ENCODE data around the gene MS4A2. TPM values are rescaled to one million over a fixed set of nuclear protein-coding genes. Genes with fewer than 3 reads are reported as not detected.

Gene MS4A2
- total RNA-seq, 2 experiments from 2014 or later: not detected

DNA sequence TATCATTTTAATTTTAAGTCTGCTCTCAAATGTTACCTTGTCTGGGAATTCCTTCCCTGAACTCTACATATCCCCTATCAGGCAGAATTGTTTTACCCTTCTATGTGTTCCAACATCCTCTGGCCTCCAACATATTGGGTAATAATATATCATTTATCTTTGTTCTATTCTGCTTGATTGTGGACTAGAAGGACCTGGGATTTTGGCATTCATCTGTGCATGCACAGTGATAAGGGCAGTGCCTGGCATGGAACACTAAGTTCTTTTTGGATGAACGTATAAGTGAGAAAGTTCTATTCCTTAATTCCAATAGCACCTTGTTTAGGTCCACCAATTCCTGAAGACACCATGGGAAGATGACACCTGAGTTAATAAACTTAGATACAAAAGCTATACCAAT is 1.2 kb upstream of the MS4A2 start:
- H3K4me2 ChIP-seq (ENCODE audit: low read length): no peak overlapping the region

GRCh38 chr11:60095477-60096120 is 7.1 kb downstream of the MS4A2 start:
- Histone ChIP-seq H3K36me3 (ENCODE audit: insufficient read depth, low read length) (no peaks in the 10 kb centered on the region), H3K9me2 (ENCODE audit: insufficient read depth, low read length) (no peaks in the 10 kb centered on the region), H3K4me1 (ENCODE audit: insufficient read depth, low read length, poor library complexity, severe bottlenecking) (no peaks in the 10 kb centered on the region), H4K20me1 (ENCODE audit: insufficient read depth, low read length) (no peaks in the 10 kb centered on the region), H3K9me3 (ENCODE audit: low read length) (no peaks in the 10 kb centered on the region), H3K79me2 (ENCODE audit: insufficient read depth, low read depth, low read length) (no peaks in the 10 kb centered on the region), H3K4me2 (ENCODE audit: low read length) (no peak overlapping the region), H2AFZ (ENCODE audit: low read length) (no peak overlapping the region), H3K4me3 (ENCODE audit: low read depth, low read length, poor library complexity, severe bottlenecking) (no peak overlapping the region), H3K27ac (ENCODE audit: low read depth, low read length, poor library complexity, severe bottlenecking) (no peak overlapping the region)
- ChIA-PET CTCF (ENCODE audit: unreplicated experiment) (no interaction called here), POLR2A (interaction anchor here (0.6 kb wide), 1 partner anchor 789 kb away, joined by 3 read pairs; no protein-coding TSS in a partner anchor)
- BruUV-seq (replicated peaks): no TSS peak
- no peak for DNase-seq (ENCODE audit: low spot score)
- intact Hi-C loops (cut with micrococcal nuclease; ENCODE audit: unreplicated experiment): no loop called here
- no peak for TF ChIP-seq EZH2phosphoT487 (IDR thresholded peaks at IDR 0.05; ENCODE audit: borderline replicate concordance, low read depth, low read length)
- TF ChIP-seq, protein P1, sequence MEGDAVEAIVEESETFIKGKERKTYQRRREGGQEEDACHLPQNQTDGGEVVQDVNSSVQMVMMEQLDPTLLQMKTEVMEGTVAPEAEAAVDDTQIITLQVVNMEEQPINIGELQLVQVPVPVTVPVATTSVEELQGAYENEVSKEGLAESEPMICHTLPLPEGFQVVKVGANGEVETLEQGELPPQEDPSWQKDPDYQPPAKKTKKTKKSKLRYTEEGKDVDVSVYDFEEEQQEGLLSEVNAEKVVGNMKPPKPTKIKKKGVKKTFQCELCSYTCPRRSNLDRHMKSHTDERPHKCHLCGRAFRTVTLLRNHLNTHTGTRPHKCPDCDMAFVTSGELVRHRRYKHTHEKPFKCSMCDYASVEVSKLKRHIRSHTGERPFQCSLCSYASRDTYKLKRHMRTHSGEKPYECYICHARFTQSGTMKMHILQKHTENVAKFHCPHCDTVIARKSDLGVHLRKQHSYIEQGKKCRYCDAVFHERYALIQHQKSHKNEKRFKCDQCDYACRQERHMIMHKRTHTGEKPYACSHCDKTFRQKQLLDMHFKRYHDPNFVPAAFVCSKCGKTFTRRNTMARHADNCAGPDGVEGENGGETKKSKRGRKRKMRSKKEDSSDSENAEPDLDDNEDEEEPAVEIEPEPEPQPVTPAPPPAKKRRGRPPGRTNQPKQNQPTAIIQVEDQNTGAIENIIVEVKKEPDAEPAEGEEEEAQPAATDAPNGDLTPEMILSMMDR (conservative IDR thresholded peaks at IDR 0.05; ENCODE audit: low read length): no peak

More for the DNA sequence above, 1.2 kb upstream of the MS4A2 start:
- POLR2A ChIA-PET: no interaction called here
- Histone ChIP-seq H2AFZ (ENCODE audit: low read length) (no peak overlapping the region), H3K36me3 (ENCODE audit: insufficient read depth, low read length) (no peaks in the 10 kb centered on the region), H3K79me2 (ENCODE audit: insufficient read depth, low read depth, low read length) (no peaks in the 10 kb centered on the region), H3K4me1 (ENCODE audit: insufficient read depth, low read length, poor library complexity, severe bottlenecking) (no peaks in the 10 kb centered on the region), H3K4me3 (ENCODE audit: low read depth, low read length, poor library complexity, severe bottlenecking) (no peak overlapping the region), H3K9me3 (ENCODE audit: low read length) (no peaks in the 10 kb centered on the region), H4K20me1 (ENCODE audit: insufficient read depth, low read length) (no peaks in the 10 kb centered on the region), H3K9me2 (ENCODE audit: insufficient read depth, low read length) (no peaks in the 10 kb centered on the region), H3K27ac (ENCODE audit: low read depth, low read length, poor library complexity, severe bottlenecking) (no peak overlapping the region)
- TF ChIP-seq, protein P1 (conservative IDR thresholded peaks at IDR 0.05; ENCODE audit: low read length): no peak
- TF ChIP-seq EZH2phosphoT487 (IDR thresholded peaks at IDR 0.05; ENCODE audit: borderline replicate concordance, low read depth, low read length): no peak
- DNase-seq (ENCODE audit: low spot score): no peak
- BruUV-seq (replicated peaks): no TSS peak
- CTCF ChIA-PET (ENCODE audit: unreplicated experiment): no interaction called here
- intact Hi-C loops (cut with micrococcal nuclease; ENCODE audit: unreplicated experiment): no loop called here

DNA sequence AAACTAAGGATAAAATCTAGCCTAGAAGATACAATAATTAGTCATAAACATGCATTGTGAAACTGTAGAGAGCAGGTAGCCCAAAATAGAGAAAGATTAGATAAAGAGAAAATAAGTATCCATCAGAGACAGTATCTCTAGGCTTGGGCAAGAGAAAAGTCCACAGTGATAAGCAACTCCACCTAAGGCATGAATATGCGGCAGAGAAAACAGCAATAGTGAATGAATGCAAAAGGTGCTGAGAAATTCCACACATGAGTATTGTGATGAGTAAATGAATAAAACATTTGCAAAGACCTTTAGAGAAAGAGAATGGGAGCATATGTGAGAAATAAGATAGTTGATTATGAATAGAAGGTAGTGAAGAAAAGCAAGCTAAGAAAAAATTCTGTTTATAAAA is 8.7 kb downstream of the MS4A2 start:
- CTCF ChIA-PET (ENCODE audit: unreplicated experiment): no interaction called here
- H3K4me3 ChIP-seq (ENCODE audit: low read depth, low read length, poor library complexity, severe bottlenecking): no peak overlapping the region
- H3K9me3 ChIP-seq (ENCODE audit: low read length): no peaks in the 10 kb centered on the region
- H3K27ac ChIP-seq (ENCODE audit: low read depth, low read length, poor library complexity, severe bottlenecking): no peak overlapping the region
- H3K36me3 ChIP-seq (ENCODE audit: insufficient read depth, low read length): no peaks in the 10 kb centered on the region
- POLR2A ChIA-PET: interaction anchor here (0.6 kb wide), 1 partner anchor 88 kb away, joined by 5 read pairs; no protein-coding TSS in a partner anchor
- no peaks in the 10 kb centered on the region for H3K9me2 ChIP-seq (ENCODE audit: insufficient read depth, low read length)
- TF ChIP-seq, protein P1 (conservative IDR thresholded peaks at IDR 0.05; ENCODE audit: low read length): no peak
- no peak for TF ChIP-seq EZH2phosphoT487 (IDR thresholded peaks at IDR 0.05; ENCODE audit: borderline replicate concordance, low read depth, low read length)
- H3K4me2 ChIP-seq (ENCODE audit: low read length): no peak overlapping the region
- H3K4me1 ChIP-seq (ENCODE audit: insufficient read depth, low read length, poor library complexity, severe bottlenecking): no peaks in the 10 kb centered on the region
- no peak for DNase-seq (ENCODE audit: low spot score)
- no peaks in the 10 kb centered on the region for H3K79me2 ChIP-seq (ENCODE audit: insufficient read depth, low read depth, low read length)
- BruUV-seq (replicated peaks): no TSS peak
- no peak overlapping the region for H2AFZ ChIP-seq (ENCODE audit: low read length)
- H4K20me1 ChIP-seq (ENCODE audit: insufficient read depth, low read length): no peaks in the 10 kb centered on the region
- intact Hi-C loops (cut with micrococcal nuclease; ENCODE audit: unreplicated experiment): no loop called here

Data from OCI-LY7 (cell line).